ENCODE results near the gene AP2A1.

Gene AP2A1

GRCh38 chr19:49845414-49845813 lies 78.6 kb downstream of the AP2A1 start:
- no peaks in the 10 kb centered on the region for H3K9me3 ChIP-seq (ENCODE audit: insufficient read depth, low read length)
- TF ChIP-seq EZH2phosphoT487 (conservative IDR thresholded peaks at IDR 0.05; ENCODE audit: low read length) (no peak), CTCF (IDR thresholded peaks at IDR 0.05; ENCODE audit: insufficient read depth, low read length, poor library complexity, severe bottlenecking) (no peak)
- H3K9me2 ChIP-seq (replicated peaks; ENCODE audit: insufficient read depth, low read length), result no peaks in the 10 kb centered on the region
- H3K27me3 ChIP-seq (ENCODE audit: low read length), result no peaks in the 10 kb centered on the region
- H4K20me1 ChIP-seq (ENCODE audit: low read depth, low read length), result no peaks in the 10 kb centered on the region
- H3K36me3 ChIP-seq (ENCODE audit: low read length), result no peaks in the 10 kb centered on the region
- no peak overlapping the region for H3K27ac ChIP-seq (ENCODE audit: low read depth, low read length)
- no peak overlapping the region for H3K4me3 ChIP-seq (ENCODE audit: insufficient read depth, low read length, poor library complexity, severe bottlenecking)
- H2AFZ ChIP-seq (ENCODE audit: low read depth, low read length, severe bottlenecking), result no peak overlapping the region
- no peak overlapping the region for H3K4me2 ChIP-seq (ENCODE audit: low read depth, low read length, poor library complexity, severe bottlenecking)
- H3K9ac ChIP-seq (ENCODE audit: low read length), result no peak overlapping the region
- H3K79me2 ChIP-seq (ENCODE audit: insufficient read depth, low read length), result no peaks in the 10 kb centered on the region
- H3F3A ChIP-seq (ENCODE audit: insufficient read depth), result peaks cover 12% of the 10 kb centered on the region

GRCh38 chr19:49846408-49846807 lies 79.6 kb downstream of the AP2A1 start:
- Histone ChIP-seq H3K79me2 (ENCODE audit: insufficient read depth, low read length) (no peaks in the 10 kb centered on the region), H3K9me2 (replicated peaks; ENCODE audit: insufficient read depth, low read length) (no peaks in the 10 kb centered on the region), H3K9me3 (ENCODE audit: insufficient read depth, low read length) (no peaks in the 10 kb centered on the region), H3K36me3 (ENCODE audit: low read length) (no peaks in the 10 kb centered on the region), H3K27me3 (ENCODE audit: low read length) (no peaks in the 10 kb centered on the region), H4K20me1 (ENCODE audit: low read depth, low read length) (no peaks in the 10 kb centered on the region), H2AFZ (ENCODE audit: low read depth, low read length, severe bottlenecking) (no peak overlapping the region), H3K4me2 (ENCODE audit: low read depth, low read length, poor library complexity, severe bottlenecking) (no peak overlapping the region), H3K27ac (ENCODE audit: low read depth, low read length) (no peak overlapping the region), H3K4me3 (ENCODE audit: insufficient read depth, low read length, poor library complexity, severe bottlenecking) (no peak overlapping the region), H3F3A (ENCODE audit: insufficient read depth) (peaks cover 12% of the 10 kb centered on the region), H3K9ac (ENCODE audit: low read length) (no peak overlapping the region)
- TF ChIP-seq CTCF (IDR thresholded peaks at IDR 0.05; ENCODE audit: insufficient read depth, low read length, poor library complexity, severe bottlenecking), result no peak
- TF ChIP-seq EZH2phosphoT487 (conservative IDR thresholded peaks at IDR 0.05; ENCODE audit: low read length), result no peak

GRCh38 chr19:49847731-49848696 lies 81.2 kb downstream of the AP2A1 start:
- Histone ChIP-seq H3K36me3 (ENCODE audit: low read length) (no peaks in the 10 kb centered on the region), H3K4me3 (ENCODE audit: insufficient read depth, low read length, poor library complexity, severe bottlenecking) (no peak overlapping the region), H3K4me2 (ENCODE audit: low read depth, low read length, poor library complexity, severe bottlenecking) (no peak overlapping the region), H3K9me3 (ENCODE audit: insufficient read depth, low read length) (no peaks in the 10 kb centered on the region), H3K9ac (ENCODE audit: low read length) (no peak overlapping the region), H3K27me3 (ENCODE audit: low read length) (no peaks in the 10 kb centered on the region), H3K27ac (ENCODE audit: low read depth, low read length) (no peak overlapping the region), H3K79me2 (ENCODE audit: insufficient read depth, low read length) (no peaks in the 10 kb centered on the region), H2AFZ (ENCODE audit: low read depth, low read length, severe bottlenecking) (no peak overlapping the region), H3F3A (ENCODE audit: insufficient read depth) (peaks cover 17% of the 10 kb centered on the region), H4K20me1 (ENCODE audit: low read depth, low read length) (no peaks in the 10 kb centered on the region), H3K9me2 (replicated peaks; ENCODE audit: insufficient read depth, low read length) (no peaks in the 10 kb centered on the region)
- TF ChIP-seq CTCF (IDR thresholded peaks at IDR 0.05; ENCODE audit: insufficient read depth, low read length, poor library complexity, severe bottlenecking) (no peak), EZH2phosphoT487 (conservative IDR thresholded peaks at IDR 0.05; ENCODE audit: low read length) (no peak)

Measured in SU-DHL-6 (cell line).